Fibroblast of lung (primary cell): Measurements from ENCODE around the gene WRAP53. TPM values are rescaled to one million over a fixed set of nuclear protein-coding genes. Genes with fewer than 3 reads are reported as not detected.

ENCODE experiments used
- DNase-seq, 2 donors: peaks; one replicate each; pipeline versions ENCODE4 v3.0.0 to v3.0.0-alpha.2; 2010; ENCODE audit warnings: low read depth in 2 of 2
- H2AFZ ChIP-seq: 2 replicates; pipeline ENCODE4 v1.5.1; 2012; ENCODE audit warnings: low read length, control low read depth, inconsistent platforms
- H3K27ac ChIP-seq: 2 replicates; pipeline ENCODE4 v1.5.1; 2011; ENCODE audit warnings: low read length, control low read depth; ENCODE audit not compliant: insufficient read depth
- H3K27me3 ChIP-seq: 2 replicates; pipeline ENCODE4 v1.5.1; 2011; ENCODE audit warnings: mild to moderate bottlenecking, low read length; ENCODE audit not compliant: control insufficient read depth, insufficient read depth
- H3K36me3 ChIP-seq: 2 replicates; pipeline ENCODE4 v1.5.1; 2011; ENCODE audit warnings: low read length; ENCODE audit not compliant: control insufficient read depth, insufficient read depth
- H3K4me1 ChIP-seq: 2 replicates; pipeline ENCODE4 v1.5.1; 2011; ENCODE audit warnings: low read length; ENCODE audit not compliant: control insufficient read depth, insufficient read depth; ENCODE audit errors: extremely low read depth
- H3K4me2 ChIP-seq: 2 replicates; pipeline ENCODE4 v1.5.1; 2011; ENCODE audit warnings: low read length, control low read depth; ENCODE audit not compliant: insufficient read depth; ENCODE audit errors: extremely low read depth
- H3K4me3 ChIP-seq, 4 experiments: fragments of 200-600 bp in 1 of 4; sonication (generic) in 1 of 4; replicated peaks in 1 of 4; 2 replicates each; pipeline ENCODE4 v1.5.1; 2011 to 2016; ENCODE audit warnings: low read length in 4 of 4, low read depth in 3 of 4, mild to moderate bottlenecking in 3 of 4, control low read depth in 2 of 4, inconsistent platforms in 1 of 4, mixed read lengths in 1 of 4; ENCODE audit not compliant: insufficient read depth in 1 of 4; ENCODE audit errors: control extremely low read depth in 1 of 4
- H3K79me2 ChIP-seq: 2 replicates; pipeline ENCODE4 v1.5.1; 2012; ENCODE audit warnings: mild to moderate bottlenecking, low read length, inconsistent platforms; ENCODE audit not compliant: control insufficient read depth, insufficient read depth
- H3K9ac ChIP-seq: 2 replicates; pipeline ENCODE4 v1.5.1; 2011; ENCODE audit warnings: mild to moderate bottlenecking, low read length, control low read depth; ENCODE audit not compliant: insufficient read depth
- H3K9me3 ChIP-seq: 2 replicates; pipeline ENCODE4 v1.5.1; 2012; ENCODE audit warnings: low read depth, low read length; ENCODE audit not compliant: control insufficient read depth, insufficient read depth
- H4K20me1 ChIP-seq: 2 replicates; pipeline ENCODE4 v1.5.1; 2011; ENCODE audit warnings: low read length; ENCODE audit not compliant: control insufficient read depth, insufficient read depth; ENCODE audit errors: extremely low read depth
- EZH2 ChIP-seq: IDR thresholded peaks from 2 replicates; pipeline ENCODE4 v1.5.1; 2012; ENCODE audit warnings: low read length, control low read depth, mild to moderate bottlenecking; ENCODE audit errors: missing control alignments
- polyA plus RNA-seq, 2 donors: library from polyadenylated mRNA; depleted of rRNA in 1 of 2; stranded (reverse) in 1 of 2; unstranded in 1 of 2; fragments of >200 nt; gene quantifications; 2 replicates each; pipeline ENCODE4 v1.2.1, GENCODE V29; 2011 to 2012; ENCODE audit warnings: missing spikeins in 1 of 2
- total RNA-seq: library from RNA; depleted of rRNA; stranded (reverse); fragments of >200 nt; gene quantifications from 2 replicates; pipeline ENCODE4 v1.2.1, GENCODE V29; 2014
- TF ChIP-seq, protein P1 (sequence below), 2 donors: IDR thresholded peaks in 1 of 2; conservative IDR thresholded peaks in 1 of 2; 1 replicate in 1 of 2; 2 replicates in 1 of 2; pipeline ENCODE4 v1.5.1; 2011 to 2012; ENCODE audit warnings: low read length in 2 of 2, control low read depth in 1 of 2, inconsistent platforms in 1 of 2, low read depth in 1 of 2, mild to moderate bottlenecking in 1 of 2

Gene WRAP53
- total and polyA plus RNA-seq, 2 donors (not counting 1 experiment from before 2014, with no cell fraction given) = 3.0 to 3.1 TPM

DNA sequence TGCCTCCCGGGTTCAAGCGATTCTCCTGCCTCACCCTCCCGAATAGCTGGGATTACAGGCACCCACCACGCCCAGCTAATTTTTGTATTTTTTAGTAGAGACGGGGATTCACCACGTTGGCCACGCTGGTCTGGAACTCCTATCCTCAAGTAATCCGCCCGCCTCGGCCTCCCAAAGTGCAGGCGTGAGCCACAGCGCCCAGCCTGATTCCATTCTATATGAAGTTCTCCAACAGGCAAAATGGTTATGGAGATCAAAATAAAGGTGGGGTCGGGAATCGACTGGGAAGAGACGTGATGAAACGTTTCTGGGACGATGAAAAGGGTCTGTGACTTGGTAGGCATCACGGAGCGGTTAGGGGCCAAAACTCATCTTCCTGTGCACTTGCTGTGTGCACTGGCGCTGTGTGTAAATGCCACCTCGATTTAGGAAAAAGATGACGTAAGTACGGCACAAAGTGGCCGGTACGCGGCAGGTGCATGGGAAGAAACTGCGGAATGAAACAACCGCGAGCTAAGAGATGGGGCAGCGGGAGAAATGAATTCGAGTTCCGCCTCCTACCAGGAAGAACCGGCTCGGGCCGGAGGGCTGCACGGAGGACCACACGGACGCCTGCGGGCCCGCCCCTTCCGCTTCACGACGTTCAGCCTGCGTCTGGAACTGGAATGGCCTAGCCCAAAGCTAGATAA, 2.6 kb upstream of the WRAP53 start:
- Histone ChIP-seq H3K79me2 (peaks cover 28% of the 10 kb centered on the region), H3K9ac (peak overlapping the region; percentile 94), H4K20me1 (no peaks in the 10 kb centered on the region), H3K4me3 (peak overlapping the region; percentile 88 to 98 (median 96)), H3K27me3 (no peaks in the 10 kb centered on the region), H3K36me3 (no peaks in the 10 kb centered on the region), H3K4me2 (peak overlapping the region; percentile 96), H3K4me1 (peaks cover 9% of the 10 kb centered on the region), H2AFZ (peak overlapping the region; percentile 66), H3K9me3 (no peaks in the 10 kb centered on the region), H3K27ac (peak overlapping the region; percentile 99)
- no peak for TF ChIP-seq EZH2
- TF ChIP-seq, protein P1, sequence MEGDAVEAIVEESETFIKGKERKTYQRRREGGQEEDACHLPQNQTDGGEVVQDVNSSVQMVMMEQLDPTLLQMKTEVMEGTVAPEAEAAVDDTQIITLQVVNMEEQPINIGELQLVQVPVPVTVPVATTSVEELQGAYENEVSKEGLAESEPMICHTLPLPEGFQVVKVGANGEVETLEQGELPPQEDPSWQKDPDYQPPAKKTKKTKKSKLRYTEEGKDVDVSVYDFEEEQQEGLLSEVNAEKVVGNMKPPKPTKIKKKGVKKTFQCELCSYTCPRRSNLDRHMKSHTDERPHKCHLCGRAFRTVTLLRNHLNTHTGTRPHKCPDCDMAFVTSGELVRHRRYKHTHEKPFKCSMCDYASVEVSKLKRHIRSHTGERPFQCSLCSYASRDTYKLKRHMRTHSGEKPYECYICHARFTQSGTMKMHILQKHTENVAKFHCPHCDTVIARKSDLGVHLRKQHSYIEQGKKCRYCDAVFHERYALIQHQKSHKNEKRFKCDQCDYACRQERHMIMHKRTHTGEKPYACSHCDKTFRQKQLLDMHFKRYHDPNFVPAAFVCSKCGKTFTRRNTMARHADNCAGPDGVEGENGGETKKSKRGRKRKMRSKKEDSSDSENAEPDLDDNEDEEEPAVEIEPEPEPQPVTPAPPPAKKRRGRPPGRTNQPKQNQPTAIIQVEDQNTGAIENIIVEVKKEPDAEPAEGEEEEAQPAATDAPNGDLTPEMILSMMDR (conservative IDR thresholded peaks at IDR 0.05 in 1 of 2, IDR thresholded peaks at IDR 0.05 in 1 of 2; ENCODE audit: low read depth in 1 of 2, low read length in 2 of 2) = no peak
- DNase-seq = peak; percentile 94 to 95

DNA sequence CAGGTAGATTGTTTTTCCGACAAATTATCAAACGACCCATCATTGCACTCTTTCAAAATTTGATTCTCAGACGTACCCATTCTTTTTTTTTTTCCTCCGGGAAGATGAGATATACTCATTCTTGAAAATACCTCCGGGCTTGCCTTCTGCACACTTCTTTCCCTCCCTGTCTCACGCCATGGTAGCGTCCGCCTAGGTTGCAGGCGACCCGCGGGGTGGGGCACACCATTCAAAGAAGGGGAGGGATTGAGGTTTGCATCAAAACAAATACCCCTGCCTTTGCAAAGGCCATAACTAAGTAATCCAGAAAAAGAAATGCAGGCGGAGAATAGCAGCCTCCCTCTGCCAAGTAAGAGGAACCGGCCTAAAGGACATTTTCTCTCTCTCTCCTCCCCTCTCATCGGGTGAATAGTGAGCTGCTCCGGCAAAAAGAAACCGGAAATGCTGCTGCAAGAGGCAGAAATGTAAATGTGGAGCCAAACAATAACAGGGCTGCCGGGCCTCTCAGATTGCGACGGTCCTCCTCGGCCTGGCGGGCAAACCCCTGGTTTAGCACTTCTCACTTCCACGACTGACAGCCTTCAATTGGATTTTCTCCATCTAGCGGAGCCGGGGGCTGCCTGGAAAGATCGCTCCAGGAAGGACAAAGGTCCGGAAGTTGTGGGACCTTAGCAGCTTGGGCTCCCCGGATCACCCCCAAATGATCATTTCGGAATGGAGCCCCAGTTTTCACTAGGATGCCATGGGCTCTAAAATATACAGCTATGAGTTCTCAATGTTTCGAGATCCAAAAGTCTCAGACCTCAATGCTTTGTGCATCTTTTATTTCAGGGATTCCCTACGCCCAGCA, 1.8 kb upstream of the WRAP53 start:
- H2AFZ ChIP-seq = no peak overlapping the region
- H3K9me3 ChIP-seq = no peaks in the 10 kb centered on the region
- peak overlapping the region; percentile 94 for H3K9ac ChIP-seq
- H3K4me2 ChIP-seq = peak overlapping the region; percentile 99
- peaks cover 9% of the 10 kb centered on the region for H3K4me1 ChIP-seq
- H3K27me3 ChIP-seq = no peaks in the 10 kb centered on the region
- H3K4me3 ChIP-seq = peak overlapping the region; percentile 88 to 98 (median 96)
- peak; percentile 87 to 91 for DNase-seq
- H3K79me2 ChIP-seq = peaks cover 28% of the 10 kb centered on the region
- peak overlapping the region; percentile 99 for H3K27ac ChIP-seq
- H4K20me1 ChIP-seq = no peaks in the 10 kb centered on the region
- no peaks in the 10 kb centered on the region for H3K36me3 ChIP-seq
- TF ChIP-seq EZH2 = no peak
- TF ChIP-seq, protein P1 (conservative IDR thresholded peaks at IDR 0.05 in 1 of 2, IDR thresholded peaks at IDR 0.05 in 1 of 2; ENCODE audit: low read depth in 1 of 2, low read length in 2 of 2) = no peak
